Vagina (tissue), 2 donors: Measurements from ENCODE around the gene ZNF436.

Experiments used
- CTCF ChIP-seq, 3 experiments: fragments of 450-650 bp in 2 of 3; fragments of 200-600 bp in 1 of 3; sonication (generic) in 1 of 3; IDR thresholded peaks; one replicate each; pipeline ENCODE4 v1.5.1; 2017 to 2019; ENCODE audit warnings: antibody characterized with exemption in 3 of 3, mild to moderate bottlenecking in 2 of 3, moderate library complexity in 2 of 3
- POLR2AphosphoS5 ChIP-seq, 2 donors: sonication (generic); formaldehyde crosslinking; IDR thresholded peaks; one replicate each; pipeline ENCODE4 v1.9.0; 2017; ENCODE audit warnings: antibody characterized with exemption in 2 of 2, mild to moderate bottlenecking in 2 of 2, low read depth in 1 of 2; ENCODE audit not compliant: insufficient read depth in 1 of 2

GRCh38 chr1:23384312-23385058 is 14.8 kb upstream of the ZNF436 start:
- no peak for TF ChIP-seq CTCF (IDR thresholded peaks at IDR 0.05)
- no peak for TF ChIP-seq POLR2AphosphoS5 (IDR thresholded peaks at IDR 0.05; ENCODE audit: insufficient read depth in 1 of 2, low read depth in 1 of 2)
